Measurements from ENCODE around the gene B4GAT1.

B4GAT1 gene

GRCh38 chr11:66366844-66367477, 19.5 kb upstream of the B4GAT1 start:
- peaks cover 14% of the 10 kb centered on the region for H3K36me3 Mint-ChIP-seq (ENCODE audit: low read depth)
- no peaks in the 10 kb centered on the region for H3K27me3 Mint-ChIP-seq (ENCODE audit: low read depth)
- no peaks in the 10 kb centered on the region for H3K9me3 Mint-ChIP-seq
- H3K4me1 Mint-ChIP-seq: peaks cover 11% of the 10 kb centered on the region
- no peak overlapping the region for H3K27ac Mint-ChIP-seq
- no peak for TF ChIP-seq CTCF (IDR thresholded peaks at IDR 0.05; ENCODE audit: unreplicated experiment in 3 of 3)
- H3K4me3 Mint-ChIP-seq: no peak overlapping the region

- no peak overlapping the region for H3K4me3 Mint-ChIP-seq
- no peaks in the 10 kb centered on the region for H3K27me3 Mint-ChIP-seq (ENCODE audit: low read depth)
- H3K9me3 Mint-ChIP-seq: no peaks in the 10 kb centered on the region
- peaks cover 19% of the 10 kb centered on the region for H3K36me3 Mint-ChIP-seq (ENCODE audit: low read depth)
- no peak for TF ChIP-seq CTCF (IDR thresholded peaks at IDR 0.05; ENCODE audit: unreplicated experiment in 3 of 3)
- H3K27ac Mint-ChIP-seq: no peak overlapping the region
- H3K4me1 Mint-ChIP-seq: peaks cover 16% of the 10 kb centered on the region
Measured at GRCh38 chr11:66365711-66366619, 18.5 kb upstream of the B4GAT1 start.

- no peak for TF ChIP-seq CTCF (IDR thresholded peaks at IDR 0.05; ENCODE audit: unreplicated experiment in 3 of 3)
Measured at GRCh38 chr11:66365166-66365565, 17.7 kb upstream of the B4GAT1 start.

GRCh38 chr11:66363805-66364535, 16.5 kb upstream of the B4GAT1 start:
- Mint-ChIP-seq H3K36me3 (ENCODE audit: low read depth) (peaks cover 14% of the 10 kb centered on the region), H3K4me1 (peaks cover 5% of the 10 kb centered on the region), H3K4me3 (no peak overlapping the region), H3K9me3 (no peaks in the 10 kb centered on the region), H3K27me3 (ENCODE audit: low read depth) (no peaks in the 10 kb centered on the region), H3K27ac (no peak overlapping the region)
- TF ChIP-seq CTCF (IDR thresholded peaks at IDR 0.05; ENCODE audit: unreplicated experiment in 3 of 3): peak; percentile 49 to 62 (median 57)

More at GRCh38 chr11:66365166-66365565, 17.7 kb upstream of the B4GAT1 start:
- Mint-ChIP-seq H3K4me1 (peaks cover 13% of the 10 kb centered on the region), H3K9me3 (no peaks in the 10 kb centered on the region), H3K27ac (no peak overlapping the region), H3K27me3 (ENCODE audit: low read depth) (no peaks in the 10 kb centered on the region), H3K36me3 (ENCODE audit: low read depth) (peaks cover 18% of the 10 kb centered on the region), H3K4me3 (no peak overlapping the region)

GRCh38 chr11:66363187-66363601, 15.8 kb upstream of the B4GAT1 start:
- peaks cover 17% of the 10 kb centered on the region for H3K36me3 Mint-ChIP-seq (ENCODE audit: low read depth)
- no peaks in the 10 kb centered on the region for H3K27me3 Mint-ChIP-seq (ENCODE audit: low read depth)

More at GRCh38 chr11:66363187-66363601, 15.8 kb upstream of the B4GAT1 start:
- TF ChIP-seq CTCF (IDR thresholded peaks at IDR 0.05; ENCODE audit: unreplicated experiment in 3 of 3): no peak
- H3K9me3 Mint-ChIP-seq: no peaks in the 10 kb centered on the region
- no peak overlapping the region for H3K27ac Mint-ChIP-seq
- H3K4me3 Mint-ChIP-seq: no peak overlapping the region
- H3K4me1 Mint-ChIP-seq: peaks cover 5% of the 10 kb centered on the region

All from nephron (organoid).